Gastrocnemius medialis (tissue), 4 donors: ENCODE measurements around the gene TAGAP. TPM values are rescaled to one million over a fixed set of nuclear protein-coding genes. Genes with fewer than 3 reads are reported as not detected.

Experiments used
- ATAC-seq, 2 donors: fragments of 150-250 bp; one replicate each; pipeline ENCODE4 v1.9.1; 2016
- DNase-seq, 2 donors: peaks; one replicate each; pipeline ENCODE4 v3.0.0-alpha.2; 2019
- H3K27ac ChIP-seq, 4 donors: fragments of 200-600 bp; sonication (generic); 1 replicate in 1 of 4; 2 replicates in 3 of 4; pipeline ENCODE4 v1.5.1; 2016 to 2018; ENCODE audit warnings: mild to moderate bottlenecking in 2 of 4, moderate library complexity in 1 of 4
- H3K27me3 ChIP-seq, 3 donors: fragments of 200-600 bp; sonication (generic) in 2 of 3; 1 replicate in 1 of 3; 2 replicates in 2 of 3; pipeline versions ENCODE4 v1.5.1 to v1.6.0; 2016 to 2019; ENCODE audit warnings: mild to moderate bottlenecking in 1 of 3, moderate library complexity in 1 of 3
- H3K36me3 ChIP-seq, 2 donors: fragments of 200-600 bp; sonication (generic) in 1 of 2; one replicate each; pipeline ENCODE4 v1.5.1; 2017 to 2018
- H3K4me1 ChIP-seq, 2 donors: fragments of 200-600 bp; sonication (generic) in 1 of 2; one replicate each; pipeline ENCODE4 v1.5.1; 2016 to 2017; ENCODE audit warnings: mild to moderate bottlenecking in 2 of 2
- H3K4me3 ChIP-seq, 4 donors: fragments of 200-600 bp; sonication (generic) in 3 of 4; 1 replicate in 1 of 4; 2 replicates in 3 of 4; pipeline ENCODE4 v1.5.1; 2016 to 2019; ENCODE audit warnings: mild to moderate bottlenecking in 2 of 4
- H3K9me3 ChIP-seq, 3 donors: fragments of 200-600 bp; sonication (generic) in 2 of 3; 1 replicate in 1 of 3; 2 replicates in 2 of 3; pipeline ENCODE4 v1.5.1; 2016 to 2019
- POLR2A ChIP-seq, 2 donors: fragments of 450-650 bp; IDR thresholded peaks; one replicate each; pipeline ENCODE4 v1.6.1; 2017; ENCODE audit warnings: antibody characterized with exemption in 2 of 2, mild to moderate bottlenecking in 2 of 2, moderate library complexity in 2 of 2
- in situ Hi-C, 4 donors: fragments of 200-750 bp; cut with MboI; loops; one replicate each; pipeline versions ENCODE4 v1.15.0 to v1.8.0; 2017; ENCODE audit warnings: low sequenced_read_pairs in 4 of 4
- intact Hi-C: fragments of 100-400 bp; cut with DNase I; formaldehyde crosslinking; loops from one replicate; pipeline ENCODE4 v1.15.1; 2023; ENCODE audit warnings: low total_unique reads
- total RNA-seq, 4 donors: library from RNA; depleted of rRNA; stranded (reverse); fragments of >200 nt; gene quantifications; one replicate each; pipeline versions ENCODE4 v1.1.0 to v1.2.3, GENCODE V29; 2016
- TF ChIP-seq, protein P1 (sequence below), 5 experiments: fragments of 450-650 bp in 3 of 5; fragments of 200-600 bp in 2 of 5; sonication (generic) in 2 of 5; IDR thresholded peaks in 4 of 5; conservative IDR thresholded peaks in 1 of 5; 1 replicate in 4 of 5; 2 replicates in 1 of 5; pipeline ENCODE4 v1.5.1; 2016 to 2019; ENCODE audit warnings: antibody characterized with exemption in 5 of 5, mild to moderate bottlenecking in 3 of 5, moderate library complexity in 3 of 5

The TAGAP gene
- total RNA-seq, 4 donors from 2014 or later, result 0.25 to 0.44 TPM; not detected in 2

DNA sequence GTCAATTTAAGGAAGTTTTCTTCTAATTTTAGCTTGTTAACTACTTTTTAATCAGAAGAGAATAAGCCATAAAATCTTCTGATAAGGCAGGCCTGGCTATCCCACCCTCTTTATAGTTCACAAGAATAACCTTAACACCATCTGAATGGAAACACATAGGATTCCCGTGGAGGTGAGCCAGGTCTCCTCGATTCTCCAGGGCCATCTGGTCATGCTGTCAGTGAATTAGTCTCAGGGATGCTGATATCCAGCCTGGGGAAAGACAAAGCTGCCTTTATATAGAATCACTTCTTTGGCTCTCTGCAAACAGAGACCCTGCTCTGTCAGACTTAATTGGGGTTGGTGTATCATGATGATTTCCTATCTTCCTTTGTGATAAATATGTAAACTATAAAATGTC, 30.1 kb upstream of the TAGAP start:
- ATAC-seq, result no peak
- intact Hi-C loops, result no loop called here

DNA sequence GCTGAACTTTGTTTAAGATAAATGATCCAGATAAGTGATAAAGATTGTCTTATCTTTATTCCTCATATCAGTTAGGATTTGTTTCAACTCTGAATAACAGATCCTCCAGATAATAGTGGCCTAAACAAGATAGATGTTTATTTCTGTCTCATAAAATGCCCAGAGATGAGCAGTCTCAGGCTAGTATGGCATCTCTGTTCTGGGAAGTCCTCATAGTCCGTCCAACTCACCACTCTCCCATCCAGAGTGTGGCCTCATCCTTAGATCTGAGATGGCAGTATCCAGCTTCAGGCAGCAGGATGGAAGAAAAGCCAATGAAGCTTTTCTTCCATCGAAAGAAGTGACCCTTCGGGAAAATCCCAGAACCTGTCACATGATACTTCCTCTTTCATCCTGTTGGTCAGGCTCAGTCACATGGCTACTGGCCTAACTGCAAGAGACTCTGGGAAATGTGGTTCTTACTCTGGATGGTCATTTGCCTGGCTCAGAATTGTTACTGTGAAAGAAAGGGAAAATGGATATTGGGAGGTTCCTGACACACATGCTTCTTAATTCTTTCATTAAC, 29.4 kb upstream of the TAGAP start:
- TF ChIP-seq, protein P1, sequence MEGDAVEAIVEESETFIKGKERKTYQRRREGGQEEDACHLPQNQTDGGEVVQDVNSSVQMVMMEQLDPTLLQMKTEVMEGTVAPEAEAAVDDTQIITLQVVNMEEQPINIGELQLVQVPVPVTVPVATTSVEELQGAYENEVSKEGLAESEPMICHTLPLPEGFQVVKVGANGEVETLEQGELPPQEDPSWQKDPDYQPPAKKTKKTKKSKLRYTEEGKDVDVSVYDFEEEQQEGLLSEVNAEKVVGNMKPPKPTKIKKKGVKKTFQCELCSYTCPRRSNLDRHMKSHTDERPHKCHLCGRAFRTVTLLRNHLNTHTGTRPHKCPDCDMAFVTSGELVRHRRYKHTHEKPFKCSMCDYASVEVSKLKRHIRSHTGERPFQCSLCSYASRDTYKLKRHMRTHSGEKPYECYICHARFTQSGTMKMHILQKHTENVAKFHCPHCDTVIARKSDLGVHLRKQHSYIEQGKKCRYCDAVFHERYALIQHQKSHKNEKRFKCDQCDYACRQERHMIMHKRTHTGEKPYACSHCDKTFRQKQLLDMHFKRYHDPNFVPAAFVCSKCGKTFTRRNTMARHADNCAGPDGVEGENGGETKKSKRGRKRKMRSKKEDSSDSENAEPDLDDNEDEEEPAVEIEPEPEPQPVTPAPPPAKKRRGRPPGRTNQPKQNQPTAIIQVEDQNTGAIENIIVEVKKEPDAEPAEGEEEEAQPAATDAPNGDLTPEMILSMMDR (IDR thresholded peaks at IDR 0.05 in 4 of 5, conservative IDR thresholded peaks at IDR 0.05 in 1 of 5), result no peak
- TF ChIP-seq POLR2A (IDR thresholded peaks at IDR 0.05), result no peak
- Histone ChIP-seq H3K9me3 (no peaks in the 10 kb centered on the region), H3K36me3 (no peaks in the 10 kb centered on the region), H3K4me1 (no peaks in the 10 kb centered on the region), H3K27me3 (no peaks in the 10 kb centered on the region), H3K27ac (no peak overlapping the region), H3K4me3 (no peak overlapping the region)
- ATAC-seq (peak; percentile 45 to 55), DNase-seq (no peak)
- in situ Hi-C loops, result no loop called here
- intact Hi-C loops, result no loop called here

More for the DNA sequence above, 30.1 kb upstream of the TAGAP start:
- Histone ChIP-seq H3K9me3 (no peaks in the 10 kb centered on the region), H3K36me3 (no peaks in the 10 kb centered on the region), H3K4me1 (no peaks in the 10 kb centered on the region), H3K4me3 (no peak overlapping the region), H3K27me3 (no peaks in the 10 kb centered on the region), H3K27ac (no peak overlapping the region)
- in situ Hi-C loops, result no loop called here
- TF ChIP-seq, protein P1 (IDR thresholded peaks at IDR 0.05 in 4 of 5, conservative IDR thresholded peaks at IDR 0.05 in 1 of 5), result no peak
- TF ChIP-seq POLR2A (IDR thresholded peaks at IDR 0.05), result no peak
- no peak for DNase-seq

DNA sequence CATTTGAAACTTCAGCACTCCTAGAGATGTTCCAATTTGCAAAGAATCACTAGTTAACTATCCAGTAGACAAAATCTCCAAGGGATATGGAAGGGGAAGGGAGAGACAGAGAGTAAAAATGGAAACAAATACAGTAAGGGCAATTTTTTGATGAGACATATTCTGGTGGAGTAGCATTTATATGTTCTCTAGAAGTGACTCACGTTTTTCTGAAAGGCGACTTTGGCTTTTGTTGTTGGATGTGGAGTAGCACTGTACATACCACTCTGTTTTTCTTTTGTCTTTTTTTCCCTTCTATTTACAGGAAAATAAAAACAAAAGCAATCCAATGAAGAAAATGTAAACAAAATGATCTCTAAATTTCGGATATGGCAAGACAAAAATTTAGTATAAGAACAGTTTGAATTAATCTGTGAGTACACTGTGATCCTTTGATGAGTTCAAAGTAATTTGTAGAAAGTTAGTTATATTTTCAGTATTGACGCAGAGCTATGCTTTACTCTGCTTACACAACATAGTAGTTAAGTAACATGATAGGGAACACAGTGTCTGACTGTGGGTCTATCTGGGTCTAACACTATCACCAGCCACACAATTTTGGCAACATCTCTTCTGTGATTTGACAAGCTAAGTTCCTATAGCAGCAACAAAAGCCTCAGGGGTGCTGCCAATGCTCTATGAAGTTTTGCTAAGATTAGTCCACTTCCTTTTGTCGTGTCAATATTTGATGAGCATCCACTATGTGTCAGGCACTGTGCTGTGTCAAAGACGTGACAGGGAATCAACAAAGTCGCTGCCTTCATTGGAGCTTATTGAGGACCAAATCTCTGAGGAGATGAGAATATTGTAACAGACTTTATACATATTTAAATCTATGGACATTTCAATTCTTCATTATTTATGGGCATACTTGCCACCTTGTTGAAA, 27.3 kb upstream of the TAGAP start:
- Histone ChIP-seq H3K27ac (no peak overlapping the region), H3K36me3 (no peaks in the 10 kb centered on the region), H3K27me3 (no peaks in the 10 kb centered on the region), H3K4me1 (no peaks in the 10 kb centered on the region), H3K9me3 (no peaks in the 10 kb centered on the region), H3K4me3 (no peak overlapping the region)
- ATAC-seq (no peak), DNase-seq (no peak)
- in situ Hi-C loops, result no loop called here
- TF ChIP-seq, protein P1 (IDR thresholded peaks at IDR 0.05 in 4 of 5, conservative IDR thresholded peaks at IDR 0.05 in 1 of 5), result no peak
- TF ChIP-seq POLR2A (IDR thresholded peaks at IDR 0.05), result no peak
- intact Hi-C loops, result no loop called here

DNA sequence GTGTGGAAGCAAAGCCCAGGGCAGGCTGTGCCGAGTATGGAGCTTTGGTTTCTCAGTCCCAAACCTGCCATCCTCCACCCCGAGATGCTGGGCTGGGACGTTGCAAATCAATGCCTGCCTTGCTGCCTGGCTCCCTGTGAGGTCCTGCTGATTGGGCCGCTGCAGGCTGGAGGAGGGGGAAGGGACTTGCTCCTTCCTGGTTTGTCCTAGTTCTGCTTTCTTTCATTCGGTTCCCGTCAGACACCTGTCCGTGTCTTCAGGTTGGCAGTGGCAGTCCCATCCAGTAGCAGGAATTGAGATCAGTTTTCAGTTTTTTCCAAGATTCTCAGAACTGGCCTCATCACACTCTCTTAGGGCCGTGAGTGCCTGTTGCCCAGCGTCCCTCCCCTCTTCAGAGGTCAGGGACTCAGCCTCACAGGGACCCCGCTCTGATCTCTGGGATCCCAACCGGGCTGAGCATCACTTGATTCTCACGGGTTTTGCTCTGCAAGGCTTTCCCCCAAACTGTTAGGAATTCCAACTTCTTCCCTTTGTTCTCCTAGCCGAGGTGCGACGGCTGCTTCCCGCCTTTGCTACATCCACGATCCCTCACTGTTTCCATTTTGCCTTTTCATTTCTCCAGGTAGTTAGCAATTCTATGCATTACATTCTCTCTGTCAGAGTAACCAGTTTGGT, 24.2 kb upstream of the TAGAP start:
- in situ Hi-C loops, result no loop called here
- no peaks in the 10 kb centered on the region for H3K4me1 ChIP-seq
- no peak overlapping the region for H3K4me3 ChIP-seq
- intact Hi-C loops, result no loop called here
- no peak overlapping the region for H3K27ac ChIP-seq
- DNase-seq, result no peak
- no peaks in the 10 kb centered on the region for H3K27me3 ChIP-seq
- TF ChIP-seq, protein P1 (IDR thresholded peaks at IDR 0.05 in 4 of 5, conservative IDR thresholded peaks at IDR 0.05 in 1 of 5), result no peak
- no peak for TF ChIP-seq POLR2A (IDR thresholded peaks at IDR 0.05)
- H3K9me3 ChIP-seq, result no peaks in the 10 kb centered on the region
- no peak for ATAC-seq
- H3K36me3 ChIP-seq, result no peaks in the 10 kb centered on the region
